Activated CD4-positive, CD25-positive, alpha-beta regulatory T cell (primary cell): ENCODE results near the gene MTHFD1L.
"Not testable (repeated sequence)": the region's sequence is repeated elsewhere in the genome, so short reads cannot be mapped to it uniquely, and the experiment has no call there.

Experiments used
- DNase-seq, 4 experiments: peaks; one replicate each; lab custom pipeline; 2025; lab: John Stamatoyannopoulos, UW

The MTHFD1L gene

DNA sequence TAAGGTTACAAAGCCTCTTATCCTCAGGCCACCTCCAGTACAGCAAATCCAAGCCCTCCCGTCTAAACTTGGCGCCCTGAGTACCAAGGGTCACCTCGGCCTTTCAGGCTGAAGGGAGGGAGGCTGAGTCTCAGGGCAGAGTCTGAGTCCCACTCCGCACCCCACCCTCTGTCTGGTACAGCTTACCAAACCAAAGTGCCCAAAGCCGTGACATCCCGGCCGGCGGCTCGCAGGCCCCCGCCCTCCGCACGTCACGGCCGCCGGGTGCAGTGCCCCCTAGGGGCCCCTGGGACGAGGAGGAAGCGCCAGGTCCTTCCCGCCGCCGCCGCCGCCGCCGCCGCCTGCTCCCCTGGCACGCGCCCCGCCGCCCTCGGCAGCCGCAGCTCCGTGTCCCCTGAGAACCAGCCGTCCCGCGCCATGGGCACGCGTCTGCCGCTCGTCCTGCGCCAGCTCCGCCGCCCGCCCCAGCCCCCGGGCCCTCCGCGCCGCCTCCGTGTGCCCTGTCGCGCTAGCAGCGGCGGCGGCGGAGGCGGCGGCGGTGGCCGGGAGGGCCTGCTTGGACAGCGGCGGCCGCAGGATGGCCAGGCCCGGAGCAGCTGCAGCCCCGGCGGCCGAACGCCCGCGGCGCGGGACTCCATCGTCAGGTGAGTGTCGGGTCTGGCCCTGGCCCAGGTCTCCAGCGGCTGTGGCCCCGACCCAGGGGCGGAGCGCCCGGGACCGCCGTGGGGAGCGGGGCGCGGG lies at the start of gene MTHFD1L:
MTHFD1L (plus strand) TSS at position 297 of the 741 bp plus-strand sequence; CDS start at position 418, 121 bp downstream.
- peak; percentile 31 to 49 (median 43) for DNase-seq

GRCh38 chr6:150816554-150816953 lies 48.9 kb upstream of the MTHFD1L start:
- not testable (repeated sequence) for DNase-seq

GRCh38 chr6:150822932-150823331 lies 42.6 kb upstream of the MTHFD1L start:
- DNase-seq = no peak

- no peak for DNase-seq
Observed at GRCh38 chr6:150826788-150827187, 38.7 kb upstream of the MTHFD1L start.

- DNase-seq = not testable (repeated sequence)
Observed at GRCh38 chr6:150828107-150828506, 37.4 kb upstream of the MTHFD1L start.

DNA sequence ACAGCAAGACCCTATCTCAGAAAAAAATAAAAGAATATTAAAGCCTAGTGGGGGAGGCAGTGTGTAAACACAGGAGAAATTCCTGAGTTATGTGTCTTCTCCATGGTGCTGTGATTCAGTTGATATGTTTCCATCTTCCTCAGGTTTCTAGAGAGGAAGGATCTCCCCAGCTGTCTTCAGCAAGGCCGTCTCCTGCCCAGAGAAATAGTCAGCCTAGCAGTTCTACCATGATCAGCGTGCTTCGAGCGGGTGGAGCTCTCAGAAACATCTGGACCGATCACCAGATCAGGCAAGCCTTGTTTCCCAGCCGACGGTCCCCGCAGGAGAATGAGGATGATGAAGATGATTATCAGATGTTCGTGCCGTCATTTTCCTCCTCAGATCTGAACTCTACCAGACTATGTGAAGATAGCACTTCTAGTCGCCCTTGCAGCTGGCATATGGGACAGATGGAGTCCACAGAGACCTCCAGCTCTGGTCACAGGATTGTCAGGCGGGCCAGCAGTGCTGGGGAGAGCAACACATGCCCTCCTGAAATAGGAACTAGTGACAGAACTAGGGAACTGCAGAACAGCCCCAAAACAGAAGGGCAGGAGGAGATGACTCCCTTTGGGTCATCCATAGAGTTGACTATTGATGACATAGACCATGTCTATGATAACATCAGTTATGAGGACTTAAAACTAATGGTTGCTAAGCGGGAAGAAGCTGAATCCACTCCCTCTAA lies 34.9 kb upstream of the MTHFD1L start:
- no peak for DNase-seq

- DNase-seq = no peak
Observed at GRCh38 chr6:150831577-150831976, 33.9 kb upstream of the MTHFD1L start.

GRCh38 chr6:150835620-150836019 lies 29.9 kb upstream of the MTHFD1L start:
- DNase-seq = no peak

GRCh38 chr6:150840185-150840584 lies 25.3 kb upstream of the MTHFD1L start:
- DNase-seq = no peak

DNA sequence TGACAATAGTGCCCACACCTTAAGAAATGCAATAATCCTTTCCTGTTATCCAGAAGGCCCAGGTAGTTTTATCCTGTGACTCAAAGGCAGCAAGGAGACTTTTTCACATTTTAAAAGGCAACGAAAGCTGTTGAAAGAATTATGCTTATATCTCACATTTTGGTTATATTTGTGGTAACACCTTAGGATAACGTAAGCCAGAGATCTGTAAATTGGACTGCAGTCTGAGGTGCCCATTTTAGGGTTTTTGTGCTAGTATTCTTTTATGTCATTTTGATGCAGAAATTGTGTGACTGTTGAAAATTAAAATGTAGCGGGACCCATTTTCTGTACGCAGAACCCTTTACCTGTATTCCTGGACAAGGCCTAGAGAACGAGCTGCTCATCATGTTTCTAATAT lies 24.3 kb upstream of the MTHFD1L start:
- no peak for DNase-seq

GRCh38 chr6:150841697-150842096 lies 23.8 kb upstream of the MTHFD1L start:
- DNase-seq = no peak

DNA sequence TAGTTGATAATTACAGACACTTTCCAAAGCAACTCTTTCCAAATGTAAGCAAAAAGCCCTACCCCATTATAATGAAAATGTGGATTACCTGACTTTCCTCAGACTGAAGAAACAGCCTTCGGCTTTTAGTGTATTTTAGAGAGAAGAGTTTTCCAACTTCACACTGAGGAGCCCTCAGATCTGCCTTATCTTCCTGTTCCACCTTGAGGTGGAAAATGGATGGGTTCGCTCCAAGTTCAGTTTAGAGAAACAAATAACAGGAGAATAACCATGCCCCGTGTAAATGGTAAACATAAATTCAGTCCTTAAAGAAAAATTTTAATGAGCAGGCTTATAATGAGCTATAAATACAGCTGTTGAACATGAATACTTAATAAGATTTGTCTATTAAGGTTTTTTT lies 21.1 kb upstream of the MTHFD1L start:
- no peak for DNase-seq

- no peak for DNase-seq
Observed at GRCh38 chr6:150846641-150847040, 18.9 kb upstream of the MTHFD1L start.

GRCh38 chr6:150848400-150848799 lies 17.1 kb upstream of the MTHFD1L start:
- no peak for DNase-seq

DNA sequence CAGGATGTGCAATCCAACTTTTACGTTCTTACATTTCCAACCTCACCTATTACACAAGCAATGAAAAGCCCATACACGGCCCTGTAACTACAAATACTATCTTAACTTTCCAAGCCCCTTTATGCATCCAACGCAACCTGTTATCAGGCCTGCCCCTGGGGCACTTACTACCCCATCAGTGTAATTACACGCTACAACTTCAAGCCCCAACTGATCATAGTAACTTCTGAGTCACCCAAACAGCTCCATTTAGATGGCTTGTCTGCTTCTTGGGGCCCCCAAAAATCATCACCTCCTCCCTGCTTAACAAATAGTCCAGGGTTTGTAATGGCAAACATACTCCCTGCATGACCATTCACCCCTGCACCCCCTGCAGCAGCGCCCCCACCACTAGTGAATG lies 11.1 kb upstream of the MTHFD1L start:
- not testable (repeated sequence) for DNase-seq

GRCh38 chr6:150855171-150855570 lies 10.3 kb upstream of the MTHFD1L start:
- not testable (repeated sequence) for DNase-seq

DNA sequence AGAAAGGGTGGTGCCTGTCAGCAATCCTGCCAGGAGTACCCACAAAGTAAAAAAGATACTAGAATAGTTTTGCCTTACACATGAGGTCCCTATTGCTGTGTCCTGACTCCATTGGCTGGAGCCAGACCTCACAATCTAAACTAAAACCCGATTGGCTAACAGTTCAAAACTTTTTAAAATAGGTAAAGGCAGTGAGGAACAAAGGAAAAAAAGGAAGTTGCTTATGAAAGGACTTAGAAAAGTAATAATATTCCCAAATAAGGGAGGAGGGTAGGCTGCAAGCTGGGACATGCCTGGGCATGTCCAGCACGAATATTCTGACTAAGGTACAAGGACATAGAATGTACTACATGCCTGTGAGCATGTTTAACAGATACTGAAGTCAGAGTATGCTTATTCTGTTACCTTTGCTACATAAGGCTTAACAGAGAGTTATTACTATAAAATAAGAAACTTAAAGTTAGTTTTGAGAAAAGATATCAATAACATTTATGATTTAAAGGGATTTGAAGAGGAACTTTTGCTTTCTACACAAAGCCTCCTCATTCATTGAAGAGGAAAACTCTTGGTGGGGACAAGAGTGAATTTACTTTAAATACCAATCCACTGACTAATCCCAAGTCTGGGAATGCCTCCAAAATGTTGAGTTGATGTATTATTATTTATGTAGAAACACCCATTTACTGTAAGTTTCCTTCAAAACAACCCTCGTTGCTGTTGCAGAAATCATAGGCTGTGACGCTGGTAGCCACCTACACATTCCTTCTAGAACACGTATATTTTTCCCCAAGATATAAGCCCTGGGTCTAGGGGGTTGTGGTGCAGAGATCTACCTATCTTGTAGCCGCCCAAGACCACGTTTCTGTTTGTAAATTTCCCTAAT lies 8.2 kb upstream of the MTHFD1L start:
- no peak for DNase-seq

DNA sequence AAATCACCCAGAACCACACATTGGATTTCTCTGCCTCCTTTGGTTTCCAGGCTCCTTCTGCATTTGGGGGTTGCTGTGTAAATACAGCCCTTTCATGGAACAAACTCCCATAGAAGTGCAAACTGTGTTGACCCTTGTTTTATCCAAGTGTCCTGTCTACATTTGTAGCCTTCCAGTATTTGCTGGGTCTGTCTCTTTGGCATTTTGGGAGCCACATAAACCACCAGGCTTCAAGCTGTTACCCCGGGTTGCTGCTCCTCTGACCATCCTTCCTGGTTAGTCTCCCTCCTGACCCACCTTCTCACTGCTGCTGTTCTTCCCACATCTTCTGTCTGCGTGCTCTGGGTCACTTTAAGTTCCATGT lies 7.6 kb upstream of the MTHFD1L start:
- no peak for DNase-seq

- DNase-seq = not testable (repeated sequence)
Observed at GRCh38 chr6:150861448-150862168, 3.9 kb upstream of the MTHFD1L start.

DNA sequence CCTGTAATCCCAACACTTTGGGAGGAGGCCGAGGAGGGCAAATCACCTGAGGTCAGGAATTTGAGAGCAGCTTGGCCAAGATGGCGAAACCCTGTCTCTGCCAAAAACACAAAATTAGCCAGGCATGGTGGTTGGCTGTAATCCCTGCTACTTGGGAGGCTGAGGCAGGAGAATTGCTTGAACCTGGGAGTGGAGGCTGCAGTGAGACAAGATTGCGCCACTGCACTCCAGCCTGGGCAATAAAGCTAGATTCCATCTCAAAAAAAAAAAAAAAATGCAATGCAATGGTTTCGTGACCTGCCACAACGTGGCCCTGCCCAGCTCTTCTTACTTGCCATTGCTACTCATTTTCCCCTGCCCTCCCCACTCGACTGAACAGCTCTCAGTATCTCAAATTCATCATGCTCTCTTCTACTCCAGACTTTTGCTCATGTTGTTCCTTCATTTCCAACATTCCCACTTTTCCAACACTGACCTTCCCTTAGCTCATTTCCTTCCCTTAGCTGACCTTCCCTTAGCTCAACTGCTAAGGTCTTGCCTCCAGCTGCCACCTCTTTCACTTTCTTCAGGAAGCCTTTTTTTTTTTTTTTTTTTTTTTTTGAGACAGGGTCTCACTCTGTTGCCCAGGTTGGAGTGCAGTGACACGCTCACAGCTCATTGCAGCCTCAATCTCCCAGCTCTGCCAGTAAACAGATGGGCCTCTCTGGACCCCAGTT lies 2.1 kb upstream of the MTHFD1L start:
- DNase-seq = no peak

GRCh38 chr6:150865043-150865405 lies 478 bp upstream of the MTHFD1L start:
- no peak for DNase-seq
